Fibroblast of the conjunctiva (primary cell): Measurements from ENCODE around the gene KIAA1755.

ENCODE experiments used
- DNase-seq: peaks from one replicate; pipeline ENCODE4 v3.0.0-alpha.2; 2010; ENCODE audit warnings: low read depth

The KIAA1755 gene

GRCh38 chr20:38238829-38239228 is 21.7 kb downstream of the KIAA1755 start:
- no peak for DNase-seq

- no peak for DNase-seq
Observed at GRCh38 chr20:38237381-38237780, 23.2 kb downstream of the KIAA1755 start.

DNA sequence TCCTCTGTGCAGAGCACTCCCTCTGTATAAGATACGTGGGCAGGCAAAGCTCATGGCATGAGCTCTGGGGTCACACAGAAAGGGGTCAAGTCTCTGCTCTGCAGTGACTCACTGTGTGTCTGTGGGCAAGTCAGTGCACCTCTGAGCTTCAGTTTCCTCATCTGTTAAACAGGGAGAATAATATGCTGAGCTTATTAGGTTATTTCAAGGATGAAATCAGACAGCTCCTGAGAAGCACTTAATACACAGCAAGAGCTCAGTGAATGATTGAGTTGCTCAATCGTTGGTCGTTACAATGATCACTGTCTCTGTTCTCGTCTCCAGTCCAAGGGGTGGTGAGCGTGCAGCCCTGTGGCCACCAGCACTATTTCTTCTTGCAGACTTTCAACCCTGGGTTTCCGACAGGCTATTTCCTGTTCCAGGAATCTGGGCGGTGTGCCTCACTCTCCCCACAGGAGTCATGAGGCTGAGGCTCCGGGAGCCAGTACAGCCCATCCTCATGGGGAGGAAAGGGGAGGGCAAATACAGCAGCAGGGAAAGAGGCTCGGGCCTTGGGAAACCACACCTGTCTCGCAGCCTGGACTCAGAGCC is 28.9 kb downstream of the KIAA1755 start:
- DNase-seq = no peak

DNA sequence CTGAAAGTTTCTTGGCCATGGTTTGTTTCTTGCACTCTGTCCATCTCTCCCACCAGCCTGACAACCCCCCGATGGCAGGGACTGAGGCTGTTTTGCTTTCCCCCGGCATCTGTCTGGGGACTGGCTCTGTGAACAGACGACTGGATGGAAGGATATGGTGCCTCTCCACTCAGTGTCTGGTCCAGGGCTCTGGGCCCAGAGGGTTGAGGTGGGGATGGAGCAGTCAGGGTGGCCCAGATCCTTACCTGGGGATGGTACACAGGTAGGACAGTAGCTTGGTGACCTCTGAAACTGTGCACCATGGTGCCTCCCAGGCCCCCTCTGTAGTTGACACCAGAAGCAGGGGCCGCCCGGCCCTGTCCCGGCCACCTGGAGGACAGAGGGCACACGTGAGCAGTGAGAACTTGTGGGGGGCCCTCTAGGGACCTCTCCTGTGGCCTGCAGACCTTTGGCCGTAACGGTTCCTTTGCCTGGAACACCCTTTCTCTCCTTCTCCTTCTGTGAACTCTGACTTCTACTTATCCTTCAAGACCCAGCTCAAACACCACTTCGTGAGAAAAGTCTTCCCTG is 29.5 kb downstream of the KIAA1755 start:
- DNase-seq = no peak

- DNase-seq = no peak
Observed at GRCh38 chr20:38230253-38230551, 30.3 kb downstream of the KIAA1755 start.

DNA sequence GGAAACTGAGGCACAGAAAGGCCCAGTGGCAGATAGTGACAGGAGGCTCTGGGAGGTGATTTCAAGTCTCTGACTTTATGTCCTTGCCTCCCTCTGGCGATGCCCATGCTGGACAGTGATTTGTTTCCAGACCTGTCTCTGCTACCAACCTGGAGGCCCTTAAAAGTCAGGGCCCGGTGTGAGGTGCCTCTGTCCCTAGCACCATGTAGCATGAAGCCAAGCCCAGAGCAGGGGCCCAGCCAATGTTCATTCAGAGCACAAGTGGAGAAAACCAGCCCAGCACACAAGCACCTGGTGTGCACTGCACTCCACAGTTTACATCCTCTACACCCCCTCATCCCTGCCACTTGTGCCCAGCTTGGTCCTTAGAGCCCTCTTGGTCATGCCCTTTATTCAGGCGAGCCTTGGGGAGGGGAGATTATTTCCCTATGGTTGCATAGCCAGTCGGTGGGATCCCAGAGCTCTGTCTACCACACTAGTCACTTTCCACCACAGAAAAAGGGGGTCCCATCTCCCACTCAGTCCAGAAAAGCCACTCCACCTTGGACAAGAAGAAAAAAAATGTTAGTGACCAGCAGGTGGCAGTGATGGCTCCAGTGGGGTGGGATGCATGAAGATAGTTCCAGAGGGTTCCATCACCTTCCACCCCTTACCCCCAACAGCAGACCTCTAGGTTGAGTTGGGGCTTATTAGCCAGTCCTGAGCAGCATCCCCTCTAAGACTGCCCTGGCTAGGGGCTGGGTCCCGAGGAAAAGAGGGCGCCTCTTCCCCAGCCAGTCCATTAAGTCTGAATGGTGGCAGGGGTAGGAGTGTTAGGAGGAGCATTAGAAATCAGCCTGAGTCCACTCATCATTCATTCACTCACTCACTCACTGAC is 30.9 kb downstream of the KIAA1755 start:
- DNase-seq = no peak

DNA sequence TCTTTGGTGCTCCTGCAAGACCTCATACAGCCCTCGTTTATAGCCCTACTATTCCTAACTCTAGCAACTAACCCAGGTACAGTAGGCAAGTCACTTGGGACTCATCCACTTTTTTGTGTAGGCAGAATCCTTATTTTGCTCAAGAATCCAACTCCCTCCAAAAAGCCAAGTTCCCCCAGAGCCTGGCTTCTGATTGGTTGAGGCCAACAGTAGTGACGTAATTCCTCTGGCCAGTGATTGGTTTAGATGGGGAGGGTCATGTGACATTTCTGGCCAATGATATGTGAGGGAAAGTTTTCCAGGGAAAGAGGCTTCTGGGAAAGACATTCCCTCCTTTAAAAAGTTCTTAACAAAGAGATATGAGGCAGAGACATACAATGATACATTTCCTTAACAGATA is 32.1 kb downstream of the KIAA1755 start:
- DNase-seq = no peak

- no peak for DNase-seq
Observed at GRCh38 chr20:38227420-38228360, 32.8 kb downstream of the KIAA1755 start.

GRCh38 chr20:38226553-38226952 is 34.0 kb downstream of the KIAA1755 start:
- no peak for DNase-seq

GRCh38 chr20:38225900-38226263 is 34.7 kb downstream of the KIAA1755 start:
- DNase-seq = no peak

- no peak for DNase-seq
Observed at GRCh38 chr20:38225240-38225899, 35.2 kb downstream of the KIAA1755 start.

GRCh38 chr20:38224531-38224930 is 36.0 kb downstream of the KIAA1755 start:
- DNase-seq = no peak

- DNase-seq = no peak
Observed at GRCh38 chr20:38223743-38224100, 36.8 kb downstream of the KIAA1755 start.

GRCh38 chr20:38222923-38223742 is 37.4 kb downstream of the KIAA1755 start:
- no peak for DNase-seq

- DNase-seq = no peak
Observed at GRCh38 chr20:38222231-38222922, 38.2 kb downstream of the KIAA1755 start.

DNA sequence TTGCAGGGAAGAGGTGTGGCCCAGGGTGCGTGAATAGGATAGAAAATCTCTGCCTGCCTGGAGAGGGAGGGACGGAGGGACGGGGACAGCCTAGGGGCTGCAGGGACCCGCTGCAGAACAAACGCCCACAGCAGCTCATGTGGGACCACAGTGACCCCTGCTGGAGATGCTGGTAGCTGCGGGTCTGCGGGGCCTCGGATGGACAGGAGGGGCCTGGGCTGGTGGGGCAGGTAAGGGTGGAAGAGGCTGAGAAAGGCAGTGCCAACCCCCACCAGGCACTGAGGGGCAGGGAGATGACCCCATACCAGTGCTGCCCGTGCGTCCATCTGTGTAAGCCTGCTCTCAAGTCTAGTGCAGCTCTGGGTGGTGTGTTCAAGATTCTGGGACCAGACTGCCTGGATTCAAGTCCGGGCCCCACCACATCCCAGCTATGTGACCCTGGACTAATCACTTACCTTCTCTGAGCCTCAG is 39.4 kb downstream of the KIAA1755 start:
- DNase-seq = no peak

GRCh38 chr20:38220587-38221118 is 39.9 kb downstream of the KIAA1755 start:
- no peak for DNase-seq

DNA sequence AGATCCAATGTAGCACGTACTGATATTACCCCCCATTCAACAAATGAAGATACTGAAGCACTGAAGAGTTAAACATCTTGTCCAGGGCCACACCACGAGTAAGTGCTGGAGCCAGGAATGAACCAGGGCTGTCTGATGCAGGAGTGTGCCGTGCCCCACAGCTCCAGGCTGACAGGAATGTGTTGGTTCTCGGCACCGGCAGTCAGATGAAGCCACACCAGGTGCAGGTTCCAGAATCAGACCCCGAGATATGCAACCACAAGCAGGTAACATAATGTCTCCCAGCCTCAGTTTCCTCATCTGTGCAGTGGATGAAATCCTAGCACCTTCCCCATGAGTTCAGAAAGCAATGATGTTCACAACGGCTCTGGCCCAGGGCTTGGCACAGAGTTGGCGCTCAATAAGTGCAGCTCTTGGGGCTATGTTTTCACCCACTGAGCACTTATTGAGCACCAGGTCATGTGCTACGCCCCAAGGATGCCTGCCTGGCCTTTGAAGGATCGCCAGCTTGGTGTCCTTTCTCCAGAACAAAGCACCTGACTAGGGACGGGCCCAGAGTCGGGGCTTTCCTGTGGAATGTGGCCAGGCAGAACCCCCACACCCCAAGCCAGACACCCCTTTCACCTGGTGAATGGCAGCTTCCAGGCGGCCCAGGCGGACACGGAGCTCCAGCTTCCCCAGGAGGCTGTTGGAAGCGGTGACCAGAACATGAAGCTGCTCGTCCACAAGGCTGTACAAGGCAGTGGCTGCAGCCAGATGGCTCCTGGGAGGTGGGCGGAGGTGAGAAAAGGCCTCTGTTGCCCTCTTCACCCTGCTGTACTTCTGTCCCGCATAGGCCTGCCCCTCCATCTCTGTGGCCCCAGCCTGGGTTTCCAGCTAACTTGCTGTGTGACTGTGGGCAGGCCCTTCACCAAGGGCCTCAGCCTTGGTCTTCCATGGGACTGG is 41.3 kb downstream of the KIAA1755 start:
- DNase-seq = no peak

DNA sequence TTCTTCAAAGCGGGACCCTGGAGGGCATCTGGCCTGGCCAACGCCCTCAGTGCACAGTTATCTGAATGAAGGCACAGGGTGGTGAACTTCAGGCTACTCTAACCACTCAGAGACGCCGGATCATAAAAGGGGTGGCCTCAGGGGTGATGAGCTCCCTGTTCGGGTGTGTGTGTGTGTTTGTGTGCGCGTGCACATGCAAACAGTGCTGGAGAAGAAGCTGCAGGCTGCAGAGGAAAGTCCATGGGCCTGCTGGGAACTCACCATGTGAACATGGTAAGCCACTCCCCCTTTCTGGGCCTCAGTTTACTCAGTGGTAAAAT is 42.0 kb downstream of the KIAA1755 start:
- no peak for DNase-seq
